Measurements from ENCODE around the gene RNF31.
A peak's percentile ranks its signal among the peaks of the same experiment; 100 is the strongest.

DNA sequence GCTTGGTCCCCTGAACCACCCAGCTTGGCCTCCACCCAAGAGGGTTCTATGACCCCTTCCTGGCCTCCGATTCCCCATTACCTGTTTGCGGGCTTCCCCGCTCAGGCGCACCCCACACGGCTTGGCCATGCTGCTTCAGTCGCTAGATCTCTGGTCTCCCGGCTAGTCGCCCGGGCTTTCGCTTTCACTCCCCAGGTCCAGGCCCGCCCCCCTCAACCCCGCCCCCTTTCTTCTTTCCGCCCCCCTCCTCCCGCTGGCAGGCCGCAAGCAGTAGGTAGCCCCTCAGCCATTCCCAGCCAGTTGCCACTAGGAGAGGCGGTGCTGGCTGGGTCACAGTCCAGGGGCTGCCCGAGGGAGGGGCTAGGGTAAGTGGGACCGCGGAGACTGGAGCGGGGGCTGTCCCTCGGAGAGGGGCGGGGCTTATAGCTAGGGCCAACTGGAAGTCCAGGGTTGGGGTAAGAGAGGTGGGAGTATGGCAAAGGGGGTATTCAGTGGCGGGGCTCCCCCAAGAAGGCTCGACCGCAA lies 783 bp upstream of the RNF31 start, which contains the start of gene PSME2:
- TF ChIP-seq CTCF (IDR thresholded peaks at IDR 0.05): no peak
- TF ChIP-seq RAD21 (conservative IDR thresholded peaks at IDR 0.05 in 1 of 2, IDR thresholded peaks at IDR 0.05 in 1 of 2): no peak
- TF ChIP-seq MAX (IDR thresholded peaks at IDR 0.05): peak; percentile 27; the same call in 1 of the 2 replicates
- TF ChIP-seq EHMT2 (IDR thresholded peaks at IDR 0.05; ENCODE audit: low read depth): no peak
- TF ChIP-seq SMC3 (IDR thresholded peaks at IDR 0.05): no peak
- no peak for TF ChIP-seq USF2 (IDR thresholded peaks at IDR 0.05)
- no peak for TF ChIP-seq NR3C1 (IDR thresholded peaks at IDR 0.05)
